Retinal pigment epithelial cell (primary cell): ENCODE results near the gene MGST2.

ENCODE experiments used
- DNase-seq: peaks from one replicate; pipeline ENCODE4 v3.0.0-alpha.2; 2010; ENCODE audit warnings: low read depth
- H3K4me3 ChIP-seq: 2 replicates; pipeline ENCODE4 v1.5.1; 2011; ENCODE audit warnings: mild to moderate bottlenecking, low read length, control low read depth, moderate library complexity
- CTCF ChIP-seq: conservative IDR thresholded peaks from 2 replicates; pipeline ENCODE4 v1.5.1; 2011; ENCODE audit warnings: low read depth, low read length, control low read depth, inconsistent platforms

MGST2 gene

GRCh38 chr4:139728840-139729239, 63.2 kb downstream of the MGST2 start:
- H3K4me3 ChIP-seq = no peak overlapping the region
- DNase-seq = no peak
- no peak for TF ChIP-seq CTCF

GRCh38 chr4:139732991-139733570, 67.5 kb downstream of the MGST2 start:
- TF ChIP-seq CTCF = no peak
- H3K4me3 ChIP-seq = no peak overlapping the region
- DNase-seq = no peak

GRCh38 chr4:139734201-139734874, 68.7 kb downstream of the MGST2 start:
- H3K4me3 ChIP-seq = peak overlapping the region; percentile 53
- no peak for DNase-seq
- TF ChIP-seq CTCF = no peak

GRCh38 chr4:139734875-139735380, 69.3 kb downstream of the MGST2 start:
- H3K4me3 ChIP-seq = peak overlapping the region; percentile 53
- peak; percentile 72 for DNase-seq
- TF ChIP-seq CTCF = peak; percentile 63

- H3K4me3 ChIP-seq = peak overlapping the region; percentile 49
- DNase-seq = no peak
- TF ChIP-seq CTCF = no peak
Observed at GRCh38 chr4:139735381-139736273, 70.0 kb downstream of the MGST2 start.

- no peak for DNase-seq
- no peak overlapping the region for H3K4me3 ChIP-seq
- TF ChIP-seq CTCF = no peak
Observed at GRCh38 chr4:139736274-139736660, 70.6 kb downstream of the MGST2 start.
